Heart left ventricle (tissue), 16 donors: ENCODE data around the gene UBL3. TPM values are rescaled to one million over a fixed set of nuclear protein-coding genes. Genes with fewer than 3 reads are reported as not detected.
A peak's percentile ranks its signal among the peaks of the same experiment; 100 is the strongest.

Experiments
- ATAC-seq, 4 donors: fragments of 200-7000 bp; cut with Tn5 transposase; one replicate each; pipeline ENCODE4 v1.9.1; 2020 to 2022; ENCODE audit warnings: moderate library complexity in 4 of 4, mild to moderate bottlenecking in 3 of 4, moderate number of reproducible peaks in 1 of 4
- DNase-seq, 5 donors: peaks; one replicate each; pipeline ENCODE4 v3.0.0-alpha.2; 2020
- H3K27ac ChIP-seq, 12 donors: fragments of 200-600 bp; sonication (generic) in 4 of 12; one replicate each; pipeline versions ENCODE4 v1.5.0 to v1.8.0; 2016 to 2022; ENCODE audit warnings: mild to moderate bottlenecking in 2 of 12
- H3K27me3 ChIP-seq, 9 donors: fragments of 200-600 bp; sonication (generic) in 2 of 9; one replicate each; pipeline versions ENCODE4 v1.5.1 to v1.8.0; 2016 to 2022; ENCODE audit warnings: mild to moderate bottlenecking in 3 of 9
- H3K36me3 ChIP-seq, 9 donors: fragments of 200-600 bp; sonication (generic) in 2 of 9; one replicate each; pipeline versions ENCODE4 v1.5.0 to v1.8.0; 2018 to 2022; ENCODE audit warnings: mild to moderate bottlenecking in 2 of 9
- H3K4me1 ChIP-seq, 12 donors: fragments of 200-600 bp; sonication (generic) in 4 of 12; one replicate each; pipeline versions ENCODE4 v1.5.0 to v1.8.0; 2016 to 2022; ENCODE audit warnings: mild to moderate bottlenecking in 3 of 12
- H3K4me3 ChIP-seq, 12 donors: fragments of 200-600 bp; sonication (generic) in 4 of 12; one replicate each; pipeline versions ENCODE4 v1.5.0 to v1.8.0; 2017 to 2022; ENCODE audit warnings: mild to moderate bottlenecking in 9 of 12, moderate library complexity in 4 of 12
- H3K9me3 ChIP-seq, 12 donors: fragments of 200-600 bp; sonication (generic) in 4 of 12; one replicate each; pipeline versions ENCODE4 v1.5.0 to v1.8.0; 2016 to 2022; ENCODE audit warnings: mild to moderate bottlenecking in 1 of 12
- CTCF ChIP-seq, 12 donors: fragments of 200-600 bp; sonication (generic) in 4 of 12; IDR thresholded peaks; one replicate each; pipeline versions ENCODE4 v1.5.0 to v1.8.0; 2018 to 2022; ENCODE audit warnings: antibody characterized with exemption in 12 of 12, mild to moderate bottlenecking in 5 of 12
- POLR2A ChIP-seq, 2 donors: fragments of 450-650 bp; IDR thresholded peaks; one replicate each; pipeline ENCODE4 v1.6.1; 2017; ENCODE audit warnings: antibody characterized with exemption in 2 of 2, mild to moderate bottlenecking in 2 of 2, moderate library complexity in 2 of 2
- WGBS, 4 donors: extraction: QIAGEN DNeasy Blood & Tissue Kit in 2 of 4; methylation state at CpG; one replicate each; pipeline versions ENCODE4 v1.1.5 to v1.1.7; 2013 to 2018; 5-methylcytosine and 5-hydroxymethylcytosine counted together
- intact Hi-C, 10 donors: fragments of 100-400 bp; cut with DNase I; formaldehyde crosslinking; loops; one replicate each; pipeline versions ENCODE4 v1.11.1 to v1.14.2; 2022
- polyA plus RNA-seq, 2 donors: library from polyadenylated mRNA; stranded (reverse); fragments of 200-250 nt; gene quantifications; one replicate each; pipeline ENCODE4 v1.2.3, GENCODE V29; 2013
- total RNA-seq, 9 donors: library from RNA; depleted of rRNA in 2 of 9; stranded (reverse); fragments of >200 nt in 2 of 9; fragmentation: NEBNext Ultra II Directional in 3 of 9; extraction: Animal tissue kit (Norgen Biotek cat#: 25700) in 3 of 9; gene quantifications; one replicate each; pipeline versions ENCODE4 v1.1.0 to v1.2.4, GENCODE V29; 2016 to 2023
- donor health status: ischemic (EF 13 %, LVEDD 7.1; RV severe dilation, severe dysfunction).
- donor health status: healthy with polysubstance abuse.
- donor health status: DM: no; HTN: yes; CAD: no.
- donor health status: DM: no; HTN: no; CAD: no.
- donor health status: ischemic (EF 25% LVEDD 6.9; RV normal size, moderate dysfunction).
- donor health status: ischemic (EF 25% LVEDD 5.7; RV mildly dilated, moderate dysfunction).
- donor health status: healthy.
- donor health status: DM: yes; HTN: yes; CAD: no.
- donor health status: ischemic (EF 35%, LVEDD 5.7; RV mildly dilated, moderate dysfunction).
- donor health status: nonischemic (EF 11% LVEDD 7.7; RV severe dilation, severe dysfunction).
- donor health status: DM: yes; HTN: yes; CAD: no.
- donor health status: PGD.
- donor health status: ischemic (EF 29% LVEDD 5.4; RV normal size, mild dysfunction).
- donor health status: nonischemic (EF 23%, LVEDD 6.1; RV moderate dilation, normal function).

UBL3 gene
- total and polyA plus RNA-seq, 11 donors: 9.1 to 27.7 (median 20.6) TPM

DNA sequence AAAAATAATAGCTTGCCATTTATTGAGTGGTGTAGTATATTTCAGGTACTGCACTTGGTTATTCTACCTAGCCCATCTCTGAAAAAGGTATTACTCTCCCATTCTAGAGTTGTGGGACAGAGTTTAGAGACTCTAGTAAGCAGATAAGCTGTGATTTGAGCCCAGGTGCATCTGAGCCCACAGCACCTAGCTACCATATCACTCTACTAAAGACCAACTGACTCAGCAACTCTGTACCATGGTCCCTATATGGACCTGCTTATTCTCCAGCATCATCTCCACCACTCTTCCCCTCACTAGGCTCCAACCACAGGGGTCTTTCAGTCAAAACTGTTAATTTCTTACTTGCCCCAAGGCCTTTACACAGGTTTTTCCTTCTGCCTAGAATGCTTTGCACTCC is 64.4 kb downstream of the UBL3 start:
- Histone ChIP-seq H3K36me3 (no peaks in the 10 kb centered on the region), H3K27me3 (no peaks in the 10 kb centered on the region), H3K9me3 (no peaks in the 10 kb centered on the region), H3K4me3 (no peak overlapping the region), H3K4me1 (peaks cover 0 to 17% (median 6%) of the 10 kb centered on the region in 12 donors), H3K27ac (no peak overlapping the region)
- TF ChIP-seq POLR2A (IDR thresholded peaks at IDR 0.05) (no peak), CTCF (IDR thresholded peaks at IDR 0.05) (no peak)
- intact Hi-C loops: loop anchor here in 1 of 10 donors (10.0 kb wide), 1 partner anchor 49 kb away; no protein-coding TSS in a partner anchor
- DNase-seq (no peak), ATAC-seq (no peak)

- no peak for ATAC-seq
- Histone ChIP-seq H3K27ac (no peak overlapping the region), H3K9me3 (no peaks in the 10 kb centered on the region)
Measured at GRCh38 chr13:29782798-29783197, 67.6 kb downstream of the UBL3 start.

DNA sequence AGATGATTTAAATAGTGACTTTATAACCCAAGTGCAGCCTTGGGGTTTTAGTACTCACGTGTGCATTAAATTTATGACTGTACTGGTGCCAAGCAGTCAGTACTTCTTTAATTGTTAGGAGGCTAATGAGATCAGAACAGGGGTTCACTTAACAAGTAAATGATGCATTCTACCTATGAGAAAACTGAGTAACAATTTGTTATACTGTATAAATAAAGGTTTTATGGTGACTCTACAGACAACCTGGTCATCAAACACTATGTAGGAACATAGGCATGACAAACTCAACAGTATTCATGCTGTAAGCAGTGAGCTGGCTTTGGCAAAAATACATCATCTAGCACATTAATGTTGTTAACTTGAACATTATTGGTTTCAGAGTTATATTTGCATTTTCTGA is 75.6 kb downstream of the UBL3 start:
- DNase-seq (no peak), ATAC-seq (no peak)
- no peak overlapping the region for H3K27ac ChIP-seq
- peaks cover 0 to 4% (median 0%) of the 10 kb centered on the region in 12 donors for H3K4me1 ChIP-seq
- intact Hi-C loops: loop anchor here in 7 of 10 donors (5.0 to 10.0 kb wide), 6 partner anchors 67 to 337 kb away; no protein-coding TSS in a partner anchor
- no peaks in the 10 kb centered on the region for H3K27me3 ChIP-seq
- H3K4me3 ChIP-seq: no peak overlapping the region
- TF ChIP-seq POLR2A (IDR thresholded peaks at IDR 0.05) (no peak), CTCF (IDR thresholded peaks at IDR 0.05) (no peak)
- H3K36me3 ChIP-seq: peaks cover 0 to 16% (median 0%) of the 10 kb centered on the region in 9 donors
- no peaks in the 10 kb centered on the region for H3K9me3 ChIP-seq
- 82 to 90% (median 85%) methylated on average over 1 of the region's 1 CpG for WGBS, 4 donors

More at GRCh38 chr13:29782798-29783197, 67.6 kb downstream of the UBL3 start:
- Histone ChIP-seq H3K4me1 (peaks cover 0 to 16% (median 6%) of the 10 kb centered on the region in 12 donors), H3K36me3 (no peaks in the 10 kb centered on the region), H3K4me3 (no peak overlapping the region), H3K27me3 (no peaks in the 10 kb centered on the region)
- TF ChIP-seq POLR2A (IDR thresholded peaks at IDR 0.05) (no peak), CTCF (IDR thresholded peaks at IDR 0.05) (no peak)
- WGBS, 4 donors: 96 to 100% (median 98%) methylated on average over 1 of the region's 1 CpG
- intact Hi-C loops: loop anchor here in 1 of 10 donors (10.0 kb wide), 1 partner anchor 52 kb away; no protein-coding TSS in a partner anchor
- DNase-seq: no peak

DNA sequence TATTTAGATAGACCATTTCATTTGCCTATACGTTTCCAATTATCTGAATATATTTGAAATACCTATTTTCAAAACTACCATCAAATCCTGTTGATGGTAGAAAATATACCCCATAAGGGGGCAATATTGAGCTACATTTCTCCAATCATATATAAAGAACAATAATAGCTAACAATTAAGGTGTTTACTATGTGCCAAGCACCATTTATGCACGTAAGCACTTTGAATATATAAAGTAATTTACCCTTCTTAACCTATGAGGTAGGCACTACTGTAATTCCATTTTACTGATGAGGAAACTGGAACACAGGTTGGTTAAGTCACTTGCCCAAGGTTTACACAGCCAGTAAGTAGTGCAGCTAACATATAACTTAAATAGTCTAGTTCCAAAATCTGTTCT is 79.2 kb downstream of the UBL3 start:
- peak in 1 of 4 donors; percentile 14 for ATAC-seq
- 55 to 70% (median 60%) methylated on average over 2 of the region's 2 CpGs for whole genome bisulfite sequencing, 4 donors
- Histone ChIP-seq H3K4me3 (no peak overlapping the region), H3K27me3 (no peaks in the 10 kb centered on the region), H3K4me1 (no peaks in the 10 kb centered on the region), H3K27ac (no peak overlapping the region), H3K36me3 (peaks cover 0 to 38% (median 16%) of the 10 kb centered on the region in 9 donors), H3K9me3 (no peaks in the 10 kb centered on the region)
- TF ChIP-seq CTCF (IDR thresholded peaks at IDR 0.05) (peak; percentile 22 to 68 (median 54)), POLR2A (IDR thresholded peaks at IDR 0.05) (no peak)
- intact Hi-C loops: loop anchor here (1.0 to 10.0 kb wide), 9 partner anchors 71 to 344 kb away; no protein-coding TSS in a partner anchor
- no peak for DNase-seq
